Prostate gland (tissue), 2 donors: ENCODE measurements around the gene TTN. TPM values are rescaled to one million over a fixed set of nuclear protein-coding genes. Genes with fewer than 3 reads are reported as not detected.
"Not testable (repeated sequence)": the region's sequence is repeated elsewhere in the genome, so short reads cannot be mapped to it uniquely, and the experiment has no call there.

Experiments used
- DNase-seq: peaks from one replicate; pipeline ENCODE4 v3.0.0-alpha.2; 2019; ENCODE audit warnings: low spot score
- H3K27ac ChIP-seq, 2 donors: fragments of 200-600 bp; sonication (generic); 2 replicates each; pipeline ENCODE4 v1.5.1; 2017 to 2019
- H3K27me3 ChIP-seq: fragments of 200-600 bp; sonication (generic); replicated peaks from 2 replicates; pipeline ENCODE4 v1.5.1; 2019; ENCODE audit not compliant: insufficient read depth
- H3K36me3 ChIP-seq, 2 donors: fragments of 200-600 bp; sonication (generic); 1 replicate in 1 of 2; 2 replicates in 1 of 2; pipeline versions ENCODE4 v1.5.1 to v1.8.1; 2017 to 2019
- H3K4me1 ChIP-seq: fragments of 200-600 bp; sonication (generic); replicated peaks from 2 replicates; pipeline ENCODE4 v1.5.1; 2019
- H3K4me3 ChIP-seq, 2 donors: fragments of 200-600 bp; sonication (generic); 2 replicates each; pipeline ENCODE4 v1.5.1; 2017 to 2019
- H3K9me3 ChIP-seq: fragments of 200-600 bp; sonication (generic); 2 replicates; pipeline ENCODE4 v1.5.1; 2017
- POLR2A ChIP-seq: fragments of 450-650 bp; IDR thresholded peaks from one replicate; pipeline ENCODE4 v1.6.1; 2016; ENCODE audit warnings: antibody characterized with exemption, mild to moderate bottlenecking
- POLR2AphosphoS5 ChIP-seq: sonication (generic); formaldehyde crosslinking; IDR thresholded peaks from one replicate; pipeline ENCODE4 v1.6.1; 2017; ENCODE audit warnings: antibody characterized with exemption
- WGBS: methylation state at CpG from one replicate; pipeline ENCODE4 v1.1.5; 2018; 5-methylcytosine and 5-hydroxymethylcytosine counted together
- intact Hi-C: fragments of 100-400 bp; cut with DNase I; formaldehyde crosslinking; loops from one replicate; pipeline ENCODE4 v1.14.2; 2022
- total RNA-seq, 2 donors: library from RNA; depleted of rRNA; stranded (reverse); fragments of >200 nt; gene quantifications; one replicate each; pipeline ENCODE4 v1.1.0, GENCODE V29; 2016
- TF ChIP-seq, protein P1 (sequence below), 4 experiments: fragments of 200-600 bp in 2 of 4; fragments of 450-650 bp in 2 of 4; sonication (generic) in 2 of 4; IDR thresholded peaks; 1 replicate in 3 of 4; 2 replicates in 1 of 4; pipeline ENCODE4 v1.5.1; 2016 to 2019; ENCODE audit warnings: antibody characterized with exemption in 4 of 4, mild to moderate bottlenecking in 2 of 4, moderate library complexity in 2 of 4

Gene TTN
- total RNA-seq, 2 donors from 2014 or later = 10.3 to 36.8 TPM

DNA sequence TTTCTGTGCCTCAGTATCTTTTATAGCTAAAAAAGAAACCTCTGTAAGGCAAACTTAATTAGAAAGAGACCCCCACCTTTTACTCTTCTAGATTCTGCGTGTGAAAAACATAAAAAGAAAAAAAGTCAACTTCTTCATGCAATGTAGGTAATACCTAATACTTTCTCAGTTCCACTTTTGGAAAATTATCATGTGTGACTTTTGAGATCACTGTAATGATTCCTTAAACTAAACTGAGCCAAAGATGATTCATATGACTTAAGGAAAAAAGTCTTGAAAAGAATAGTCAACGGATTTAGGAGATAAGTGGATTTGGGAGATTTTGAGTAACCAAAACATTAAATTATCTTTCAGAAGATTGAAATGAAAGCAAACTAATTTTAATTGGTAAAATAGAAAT, 278.0 kb downstream of the TTN start:
- TF ChIP-seq POLR2AphosphoS5 = no peak
- TF ChIP-seq, protein P1, sequence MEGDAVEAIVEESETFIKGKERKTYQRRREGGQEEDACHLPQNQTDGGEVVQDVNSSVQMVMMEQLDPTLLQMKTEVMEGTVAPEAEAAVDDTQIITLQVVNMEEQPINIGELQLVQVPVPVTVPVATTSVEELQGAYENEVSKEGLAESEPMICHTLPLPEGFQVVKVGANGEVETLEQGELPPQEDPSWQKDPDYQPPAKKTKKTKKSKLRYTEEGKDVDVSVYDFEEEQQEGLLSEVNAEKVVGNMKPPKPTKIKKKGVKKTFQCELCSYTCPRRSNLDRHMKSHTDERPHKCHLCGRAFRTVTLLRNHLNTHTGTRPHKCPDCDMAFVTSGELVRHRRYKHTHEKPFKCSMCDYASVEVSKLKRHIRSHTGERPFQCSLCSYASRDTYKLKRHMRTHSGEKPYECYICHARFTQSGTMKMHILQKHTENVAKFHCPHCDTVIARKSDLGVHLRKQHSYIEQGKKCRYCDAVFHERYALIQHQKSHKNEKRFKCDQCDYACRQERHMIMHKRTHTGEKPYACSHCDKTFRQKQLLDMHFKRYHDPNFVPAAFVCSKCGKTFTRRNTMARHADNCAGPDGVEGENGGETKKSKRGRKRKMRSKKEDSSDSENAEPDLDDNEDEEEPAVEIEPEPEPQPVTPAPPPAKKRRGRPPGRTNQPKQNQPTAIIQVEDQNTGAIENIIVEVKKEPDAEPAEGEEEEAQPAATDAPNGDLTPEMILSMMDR (IDR thresholded peaks at IDR 0.05) = no peak
- no peak for TF ChIP-seq POLR2A
- H3K4me1 ChIP-seq = no peaks in the 10 kb centered on the region
- H3K27me3 ChIP-seq = no peaks in the 10 kb centered on the region
- H3K4me3 ChIP-seq = no peak overlapping the region
- 84% methylated on average over 2 of the region's 2 CpGs for WGBS
- no peak overlapping the region for H3K27ac ChIP-seq
- no peak for DNase-seq
- H3K9me3 ChIP-seq = no peaks in the 10 kb centered on the region
- intact Hi-C loops = no loop called here
- no peaks in the 10 kb centered on the region for H3K36me3 ChIP-seq

DNA sequence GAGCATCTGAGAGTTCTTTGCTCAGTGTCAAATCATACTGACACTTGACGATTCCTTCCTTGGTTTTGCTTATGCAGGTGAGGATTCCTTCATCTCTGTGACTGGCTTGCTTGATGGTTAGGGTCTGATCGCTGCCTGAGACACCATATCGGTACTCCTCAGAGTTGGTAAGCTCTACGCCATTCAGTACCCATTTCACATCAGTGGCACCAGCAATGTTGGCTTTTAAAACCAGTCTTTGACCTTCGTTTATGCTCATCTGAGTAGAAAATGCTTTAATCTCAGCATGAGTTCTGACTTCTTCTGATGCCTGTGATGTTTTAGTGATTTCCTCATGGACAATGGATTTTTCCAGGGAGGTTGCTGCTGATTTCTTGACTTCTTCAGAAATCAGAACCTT, 278.6 kb downstream of the TTN start:
- 97% methylated on average over 5 of the region's 5 CpGs for WGBS

DNA sequence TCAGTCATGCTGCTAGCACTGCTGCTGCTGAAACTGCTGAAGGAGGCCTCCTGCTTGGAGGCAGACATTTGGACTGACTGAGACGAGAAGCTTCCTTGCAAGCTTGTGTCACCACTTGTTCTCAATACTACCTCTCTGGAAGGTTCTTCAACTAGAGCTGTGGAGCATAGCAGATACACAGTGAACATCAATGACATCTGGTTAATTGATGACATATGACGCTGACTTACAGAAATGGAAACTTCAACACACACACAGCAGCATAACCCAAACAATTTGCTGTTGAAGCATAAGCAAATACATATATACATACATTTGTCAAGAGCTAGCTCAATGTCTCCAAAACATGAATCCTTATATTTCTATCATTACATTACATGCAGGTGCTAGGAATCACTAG, 279.6 kb downstream of the TTN start:
- WGBS = 93% methylated on average over 2 of the region's 2 CpGs
- intact Hi-C loops = no loop called here
- no peaks in the 10 kb centered on the region for H3K27me3 ChIP-seq

More for the DNA sequence above, 278.6 kb downstream of the TTN start:
- Histone ChIP-seq H3K27ac (no peak overlapping the region), H3K27me3 (no peaks in the 10 kb centered on the region), H3K36me3 (no peaks in the 10 kb centered on the region), H3K4me1 (no peaks in the 10 kb centered on the region), H3K9me3 (no peaks in the 10 kb centered on the region), H3K4me3 (no peak overlapping the region)
- DNase-seq = no peak
- TF ChIP-seq POLR2AphosphoS5 (no peak), POLR2A (no peak)
- TF ChIP-seq, protein P1 (IDR thresholded peaks at IDR 0.05) = no peak
- intact Hi-C loops = no loop called here

DNA sequence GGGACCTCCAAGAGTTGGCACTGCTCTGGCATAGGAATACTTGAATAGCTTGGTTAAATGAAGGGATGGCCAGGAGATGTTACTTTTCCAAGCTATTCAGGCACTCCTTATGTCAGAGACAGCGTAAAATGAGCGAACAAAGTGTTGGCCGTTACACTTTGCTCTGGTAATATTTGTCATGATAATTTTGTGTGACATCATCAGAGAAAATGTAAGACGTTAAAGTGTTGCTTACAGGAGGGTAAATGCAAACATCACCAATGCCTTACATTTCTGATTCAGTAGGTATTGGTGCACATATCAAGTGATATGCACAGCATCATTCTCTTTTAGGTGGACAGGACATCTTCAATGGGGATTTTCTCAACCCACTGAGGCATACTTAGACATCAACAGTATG, 281.0 kb downstream of the TTN start:
- 94% methylated on average over 4 of the region's 4 CpGs for WGBS
- intact Hi-C loops = no loop called here

More for the DNA sequence above, 279.6 kb downstream of the TTN start:
- no peaks in the 10 kb centered on the region for H3K9me3 ChIP-seq
- no peak for TF ChIP-seq POLR2A
- TF ChIP-seq, protein P1 (IDR thresholded peaks at IDR 0.05) = no peak
- TF ChIP-seq POLR2AphosphoS5 = no peak
- no peak overlapping the region for H3K27ac ChIP-seq
- H3K4me3 ChIP-seq = no peak overlapping the region
- no peaks in the 10 kb centered on the region for H3K4me1 ChIP-seq
- DNase-seq = no peak
- H3K36me3 ChIP-seq = no peaks in the 10 kb centered on the region

DNA sequence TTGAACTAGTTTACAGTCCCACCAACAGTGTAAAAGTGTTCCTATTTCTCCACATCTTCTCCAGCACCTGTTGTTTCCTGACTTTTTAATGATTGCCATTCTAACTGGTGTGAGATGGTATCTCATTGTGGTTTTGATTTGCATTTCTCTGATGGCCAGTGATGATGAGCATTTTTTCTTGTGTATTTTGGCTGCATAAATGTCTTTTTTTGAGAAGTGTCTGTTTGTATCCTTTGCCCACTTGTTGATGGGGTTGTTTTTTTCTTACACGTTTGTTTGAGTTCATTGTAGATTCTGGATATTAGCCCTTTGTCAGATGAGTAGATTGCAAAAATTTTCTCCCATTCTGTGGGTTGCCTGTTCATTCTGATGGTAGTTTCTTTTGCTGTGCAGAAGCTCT, 281.8 kb downstream of the TTN start:
- H3K4me3 ChIP-seq, H3K27me3 ChIP-seq, H3K4me1 ChIP-seq, H3K9me3 ChIP-seq, DNase-seq, H3K27ac ChIP-seq, intact Hi-C loops, H3K36me3 ChIP-seq: not testable (repeated sequence)
- WGBS = 76% methylated on average over 1 of the region's 1 CpG

More for the DNA sequence above, 281.0 kb downstream of the TTN start:
- Histone ChIP-seq H3K36me3 (no peaks in the 10 kb centered on the region), H3K27ac (no peak overlapping the region), H3K4me3 (no peak overlapping the region), H3K27me3 (no peaks in the 10 kb centered on the region), H3K9me3 (no peaks in the 10 kb centered on the region), H3K4me1 (no peaks in the 10 kb centered on the region)
- TF ChIP-seq POLR2AphosphoS5 (no peak), POLR2A (no peak)
- TF ChIP-seq, protein P1 (IDR thresholded peaks at IDR 0.05) = no peak
- DNase-seq = no peak

- H3K36me3 ChIP-seq, H3K9me3 ChIP-seq, H3K27me3 ChIP-seq, DNase-seq, H3K27ac ChIP-seq, H3K4me3 ChIP-seq, intact Hi-C loops, H3K4me1 ChIP-seq: not testable (repeated sequence)
- WGBS = 96% methylated on average over 5 of the region's 5 CpGs
Observed at GRCh38 chr2:178525010-178525409, 282.2 kb downstream of the TTN start.
